ENCODE data around the gene PPP1R13B. TPM values are rescaled to one million over a fixed set of nuclear protein-coding genes. Genes with fewer than 3 reads are reported as not detected.

Gene PPP1R13B
- total RNA-seq, 1 donor from 2014 or later: 7.3 TPM

- H3K4me3 ChIP-seq (ENCODE audit: low read depth, low read length): no peak overlapping the region
- no peak for TF ChIP-seq CTCF (IDR thresholded peaks at IDR 0.05; ENCODE audit: insufficient read depth, low read length, poor library complexity, severe bottlenecking)
- peaks cover 3% of the 10 kb centered on the region for H3K27me3 ChIP-seq (ENCODE audit: control insufficient read depth, insufficient read depth, low read length)
- DNase-seq (ENCODE audit: low read depth): peak; percentile 48
- no peaks in the 10 kb centered on the region for H3K36me3 ChIP-seq (ENCODE audit: control insufficient read depth, insufficient read depth, low read length)
Measured at GRCh38 chr14:103854017-103854808, 6.8 kb upstream of the PPP1R13B start.

GRCh38 chr14:103849151-103849886 lies 1.9 kb upstream of the PPP1R13B start:
- no peak overlapping the region for H3K4me3 ChIP-seq (ENCODE audit: low read depth, low read length)
- no peak for DNase-seq (ENCODE audit: low read depth)
- no peaks in the 10 kb centered on the region for H3K36me3 ChIP-seq (ENCODE audit: control insufficient read depth, insufficient read depth, low read length)
- TF ChIP-seq CTCF (IDR thresholded peaks at IDR 0.05; ENCODE audit: insufficient read depth, low read length, poor library complexity, severe bottlenecking): no peak
- H3K27me3 ChIP-seq (ENCODE audit: control insufficient read depth, insufficient read depth, low read length): peaks cover 4% of the 10 kb centered on the region

- no peak for DNase-seq (ENCODE audit: low read depth)
- TF ChIP-seq CTCF (IDR thresholded peaks at IDR 0.05; ENCODE audit: insufficient read depth, low read length, poor library complexity, severe bottlenecking): no peak
- Histone ChIP-seq H3K36me3 (ENCODE audit: control insufficient read depth, insufficient read depth, low read length) (no peaks in the 10 kb centered on the region), H3K4me3 (ENCODE audit: low read depth, low read length) (peak overlapping the region; percentile 52), H3K27me3 (ENCODE audit: control insufficient read depth, insufficient read depth, low read length) (peaks cover 4% of the 10 kb centered on the region)
Measured at GRCh38 chr14:103848175-103849077, 1.1 kb upstream of the PPP1R13B start.

- Histone ChIP-seq H3K36me3 (ENCODE audit: control insufficient read depth, insufficient read depth, low read length) (no peaks in the 10 kb centered on the region), H3K4me3 (ENCODE audit: low read depth, low read length) (peak overlapping the region; percentile 82), H3K27me3 (ENCODE audit: control insufficient read depth, insufficient read depth, low read length) (peaks cover 4% of the 10 kb centered on the region)
- no peak for TF ChIP-seq CTCF (IDR thresholded peaks at IDR 0.05; ENCODE audit: insufficient read depth, low read length, poor library complexity, severe bottlenecking)
- DNase-seq (ENCODE audit: low read depth): no peak
Measured at GRCh38 chr14:103846543-103847450, 578 bp downstream of the PPP1R13B start.

GRCh38 chr14:103846097-103846496 lies 1.3 kb downstream of the PPP1R13B start:
- H3K36me3 ChIP-seq (ENCODE audit: control insufficient read depth, insufficient read depth, low read length): no peaks in the 10 kb centered on the region
- H3K27me3 ChIP-seq (ENCODE audit: control insufficient read depth, insufficient read depth, low read length): peaks cover 4% of the 10 kb centered on the region
- no peak for DNase-seq (ENCODE audit: low read depth)
- peak overlapping the region; percentile 82 for H3K4me3 ChIP-seq (ENCODE audit: low read depth, low read length)
- no peak for TF ChIP-seq CTCF (IDR thresholded peaks at IDR 0.05; ENCODE audit: insufficient read depth, low read length, poor library complexity, severe bottlenecking)

Data from kidney epithelial cell (primary cell).